Fibroblast of pulmonary artery (primary cell): Measurements from ENCODE around the gene VEPH1.

Experiments used
- DNase-seq: peaks from one replicate; pipeline ENCODE4 v3.0.0-alpha.2; 2010; ENCODE audit warnings: low read depth
- H3K4me3 ChIP-seq: replicated peaks from 2 replicates; pipeline ENCODE4 v1.5.1; 2011; ENCODE audit warnings: low read depth, mild to moderate bottlenecking, control low read depth, low read length, moderate library complexity
- CTCF ChIP-seq: IDR thresholded peaks from 2 replicates; pipeline ENCODE4 v1.5.1; 2011; ENCODE audit warnings: mild to moderate bottlenecking, control low read depth, low read length, inconsistent platforms; ENCODE audit errors: missing control alignments

The VEPH1 gene

GRCh38 chr3:157523814-157524213 is 20.6 kb upstream of the VEPH1 start:
- TF ChIP-seq CTCF: no peak
- peak; percentile 15 for DNase-seq
- H3K4me3 ChIP-seq: no peak overlapping the region

- no peak for DNase-seq
- TF ChIP-seq CTCF: no peak
- H3K4me3 ChIP-seq: no peak overlapping the region
Measured at GRCh38 chr3:157522648-157523047, 19.4 kb upstream of the VEPH1 start.

- no peak for DNase-seq
- H3K4me3 ChIP-seq: no peak overlapping the region
- no peak for TF ChIP-seq CTCF
Measured at GRCh38 chr3:157520485-157521150, 17.4 kb upstream of the VEPH1 start.

- no peak for TF ChIP-seq CTCF
- no peak overlapping the region for H3K4me3 ChIP-seq
- no peak for DNase-seq
Measured at GRCh38 chr3:157518881-157519280, 15.7 kb upstream of the VEPH1 start.

GRCh38 chr3:157516928-157517327 is 13.7 kb upstream of the VEPH1 start:
- TF ChIP-seq CTCF: no peak
- no peak for DNase-seq
- no peak overlapping the region for H3K4me3 ChIP-seq

- H3K4me3 ChIP-seq: no peak overlapping the region
- DNase-seq: no peak
- no peak for TF ChIP-seq CTCF
Measured at GRCh38 chr3:157515398-157515797, 12.2 kb upstream of the VEPH1 start.

GRCh38 chr3:157514371-157514895 is 11.2 kb upstream of the VEPH1 start:
- no peak for DNase-seq
- no peak for TF ChIP-seq CTCF
- no peak overlapping the region for H3K4me3 ChIP-seq
